GM12878 (cell line): ENCODE measurements around the gene MRTFA. TPM values are rescaled to one million over a fixed set of nuclear protein-coding genes. Genes with fewer than 3 reads are reported as not detected.

Experiments
- CREB1 ChIP-seq: IDR thresholded peaks from 2 replicates; pipeline ENCODE4 v1.6.1; 2012; ENCODE audit warnings: low read depth, mild to moderate bottlenecking, inconsistent platforms
- CREM ChIP-seq: IDR thresholded peaks from 2 replicates; pipeline ENCODE4 v1.6.1; 2014; ENCODE audit warnings: antibody characterized with exemption, low read depth
- E2F4 ChIP-seq: IDR thresholded peaks from 2 replicates; pipeline ENCODE4 v1.6.1; 2012; ENCODE audit warnings: low read depth, low read length, improper control_type of control experiment
- E4F1 ChIP-seq: fragments of 450-650 bp; IDR thresholded peaks from 2 replicates; pipeline ENCODE4 v1.6.1; 2018; ENCODE audit warnings: borderline replicate concordance, mild to moderate bottlenecking; ENCODE audit not compliant: partially characterized antibody
- ELK1 ChIP-seq: IDR thresholded peaks from 2 replicates; pipeline ENCODE4 v1.6.1; 2012; ENCODE audit warnings: low read depth, low read length, improper control_type of control experiment
- ETV6 ChIP-seq, 2 experiments: fragments of 450-650 bp in 1 of 2; IDR thresholded peaks in 1 of 2; conservative IDR thresholded peaks in 1 of 2; 2 replicates each; pipeline ENCODE4 v1.6.1; 2014; ENCODE audit warnings: antibody characterized with exemption in 1 of 2, borderline replicate concordance in 1 of 2, low read depth in 1 of 2, mild to moderate bottlenecking in 1 of 2, moderate library complexity in 1 of 2
- MEF2A ChIP-seq: IDR thresholded peaks from 2 replicates; pipeline ENCODE4 v1.6.1; 2011; ENCODE audit warnings: low read depth, mild to moderate bottlenecking, low read length, moderate library complexity; ENCODE audit not compliant: insufficient read depth
- NBN ChIP-seq: fragments of 450-650 bp; IDR thresholded peaks from 2 replicates; pipeline ENCODE4 v1.6.1; 2016
- NRF1 ChIP-seq: conservative IDR thresholded peaks from 2 replicates; pipeline ENCODE4 v1.6.1; 2011; ENCODE audit warnings: mild to moderate bottlenecking, low read depth, low read length, improper control_type of control experiment
- POLR2A ChIP-seq: IDR thresholded peaks from 2 replicates; pipeline ENCODE4 v1.6.1; 2011; ENCODE audit warnings: low read depth, mild to moderate bottlenecking, low read length
- SIN3A ChIP-seq: IDR thresholded peaks from 2 replicates; pipeline ENCODE4 v1.6.1; 2012; ENCODE audit warnings: low read depth, low read length, improper control_type of control experiment
- STAT1 ChIP-seq: fragments of 450-650 bp; conservative IDR thresholded peaks from 2 replicates; pipeline ENCODE4 v1.6.1; 2014; ENCODE audit warnings: antibody characterized with exemption, mild to moderate bottlenecking
- YBX1 ChIP-seq: fragments of 450-650 bp; IDR thresholded peaks from 2 replicates; pipeline ENCODE4 v1.6.1; 2016; ENCODE audit warnings: antibody characterized with exemption
- ZBTB11 ChIP-seq: fragments of 450-650 bp; formaldehyde crosslinking; IDR thresholded peaks from 2 replicates; pipeline ENCODE4 v1.5.0; 2022; ENCODE audit warnings: mild to moderate bottlenecking, missing genetic modification characterization
- ZBTB40 ChIP-seq: fragments of 450-650 bp; IDR thresholded peaks from 2 replicates; pipeline ENCODE4 v1.6.1; 2016; ENCODE audit warnings: mild to moderate bottlenecking, moderate library complexity, borderline replicate concordance
- ZNF384 ChIP-seq: IDR thresholded peaks from 2 replicates; pipeline ENCODE4 v1.6.1; 2012; ENCODE audit warnings: low read depth, mild to moderate bottlenecking, low read length, improper control_type of control experiment, borderline replicate concordance
- ZNF622 ChIP-seq: fragments of 450-650 bp; IDR thresholded peaks from 2 replicates; pipeline ENCODE4 v1.6.1; 2017; ENCODE audit warnings: mild to moderate bottlenecking, inconsistent platforms
- polyA plus RNA-seq, 11 experiments: library from polyadenylated mRNA; depleted of rRNA in 4 of 11; unstranded in 6 of 11; stranded (reverse) in 5 of 11; fragments of >200 nt; fragmentation: Nextera tagmentation in 4 of 11; fragmentation: Illumina TruSeq in 1 of 11; extraction: Ambion mirVana in 4 of 11; extraction: Trizol in 1 of 11; gene quantifications; 1 replicate in 1 of 11; 2 replicates in 10 of 11; pipeline versions ENCODE4 v1.2.1 to v1.2.3, GENCODE V29; 2011 to 2016; ENCODE audit warnings: inconsistent platforms in 2 of 11, missing spikeins in 2 of 11, low read depth in 1 of 11
- total RNA-seq, 4 experiments: library from RNA; depleted of rRNA in 3 of 4; stranded (reverse); fragments of >200 nt in 3 of 4; fragmentation: Illumina TruSeq in 1 of 4; extraction: Trizol in 1 of 4; gene quantifications; 2 replicates each; pipeline versions ENCODE4 v1.2.1 to v1.2.3, GENCODE V29; 2013 to 2021

The MRTFA gene
- total and polyA plus RNA-seq, 10 of the 15 experiments (the other 5 are each of a cell fraction or from before 2014, with no cell fraction given): 2.0 to 63.9 (median 17.9) TPM

GRCh38 chr22:40592352-40593113 is 44.0 kb downstream of the MRTFA start (continued):
- TF ChIP-seq ZBTB11 (CRISPR knock-in tag) (no peak), SIN3A (no peak), ZNF622 (no peak), POLR2A (no peak), MEF2A (peak; percentile 78; the same call in 1 of the 2 replicates), E4F1 (no peak), E2F4 (no peak), ZNF384 (no peak), CREB1 (no peak), NBN (peak; percentile 66), ZBTB40 (no peak), YBX1 (no peak), NRF1 (no peak), STAT1 (no peak), ETV6 (conservative IDR thresholded peaks at IDR 0.05 in 1 of 2, IDR thresholded peaks at IDR 0.05 in 1 of 2; ENCODE audit: borderline replicate concordance in 1 of 2, low read depth in 1 of 2) (no peak), CREM (0 out of 2 replicates have a peak, but pooled peaks have one; percentile 12), ELK1 (no peak)
